Ramos (cell line): ENCODE results near the gene PCK2.

Source experiments
- in situ Hi-C: fragments of 300-500 bp; cut with MboI; formaldehyde crosslinking; loops from one replicate; pipeline ENCODE4 v1.14.3; 2022; ENCODE audit warnings: low sequenced_read_pairs; ENCODE audit not compliant: unreplicated experiment

Gene PCK2

GRCh38 chr14:24147761-24148428, 53.8 kb downstream of the PCK2 start:
- in situ Hi-C loops: no loop called here

- in situ Hi-C loops: no loop called here
Observed at GRCh38 chr14:24149302-24149969, 55.3 kb downstream of the PCK2 start.

- in situ Hi-C loops: loop anchor here (25.0 kb wide), 1 partner anchor 838 kb away; the partner anchor contains the start of genes BCL2L2, PABPN1 and PPP1R3E
Observed at GRCh38 chr14:24150061-24150460, 56.0 kb downstream of the PCK2 start.

- in situ Hi-C loops: loop anchor here (25.0 kb wide), 1 partner anchor 838 kb away; the partner anchor contains the start of genes BCL2L2, PABPN1 and PPP1R3E
Observed at GRCh38 chr14:24150567-24150966, 56.5 kb downstream of the PCK2 start.

GRCh38 chr14:24150993-24151392, 56.9 kb downstream of the PCK2 start:
- in situ Hi-C loops: loop anchor here (25.0 kb wide), 1 partner anchor 839 kb away; the partner anchor contains the start of genes BCL2L2, PABPN1 and PPP1R3E

- in situ Hi-C loops: loop anchor here (25.0 kb wide), 1 partner anchor 839 kb away; the partner anchor contains the start of genes BCL2L2, PABPN1 and PPP1R3E
Observed at GRCh38 chr14:24151404-24152080, 57.4 kb downstream of the PCK2 start.
